Astrocyte (in vitro differentiated cells and primary cell): ENCODE measurements around the gene FGD5. TPM values are rescaled to one million over a fixed set of nuclear protein-coding genes. Genes with fewer than 3 reads are reported as not detected.

Experiments
- DNase-seq: peaks from one replicate; pipeline ENCODE4 v3.0.0-alpha.2; 2010; ENCODE audit warnings: low read depth
- FAIRE-seq: peaks from 2 replicates; lab custom pipeline; 2011; peaks lifted over from hg19 to GRCh38; lab: Jason Lieb, UNC
- H2AFZ ChIP-seq: 2 replicates; pipeline ENCODE4 v1.6.0; 2012; ENCODE audit warnings: low read depth, low read length, inconsistent platforms
- H3K27ac ChIP-seq: 2 replicates; pipeline ENCODE4 v1.5.1; 2011; ENCODE audit warnings: low read depth, low read length, inconsistent platforms
- H3K27me3 ChIP-seq: 2 replicates; pipeline ENCODE4 v1.6.0; 2011; ENCODE audit warnings: low read length, inconsistent platforms; ENCODE audit not compliant: insufficient read depth
- H3K36me3 ChIP-seq: 2 replicates; pipeline ENCODE4 v1.5.1; 2011; ENCODE audit warnings: low read length, inconsistent platforms; ENCODE audit not compliant: insufficient read depth
- H3K4me1 ChIP-seq: 2 replicates; pipeline ENCODE4 v1.5.1; 2011; ENCODE audit warnings: low read length, inconsistent platforms; ENCODE audit not compliant: insufficient read depth
- H3K4me2 ChIP-seq: 2 replicates; pipeline ENCODE4 v1.6.0; 2012; ENCODE audit warnings: low read length, inconsistent platforms
- H3K4me3 ChIP-seq: 2 replicates; pipeline ENCODE4 v1.5.1; 2011; ENCODE audit warnings: low read depth, mild to moderate bottlenecking, low read length, inconsistent platforms; ENCODE audit not compliant: insufficient read depth
- H3K79me2 ChIP-seq: 2 replicates; pipeline ENCODE4 v1.6.0; 2012; ENCODE audit warnings: mild to moderate bottlenecking, low read length, inconsistent platforms; ENCODE audit not compliant: insufficient read depth
- H3K9ac ChIP-seq: 2 replicates; pipeline ENCODE4 v1.6.0; 2012; ENCODE audit warnings: mild to moderate bottlenecking, low read length, inconsistent platforms
- H3K9me3 ChIP-seq: 2 replicates; pipeline ENCODE4 v1.5.1; 2012; ENCODE audit warnings: low read depth, mild to moderate bottlenecking, low read length, inconsistent platforms; ENCODE audit not compliant: insufficient read depth
- H4K20me1 ChIP-seq: 2 replicates; pipeline ENCODE4 v1.6.0; 2012; ENCODE audit warnings: low read length, inconsistent platforms; ENCODE audit not compliant: insufficient read depth
- H3K27ac Mint-ChIP-seq: one replicate; pipeline ENCODE4 v1.8.0; 2021; ENCODE audit warnings: mild to moderate bottlenecking, mixed read lengths; ENCODE audit not compliant: unreplicated experiment
- H3K27me3 Mint-ChIP-seq: one replicate; pipeline ENCODE4 v1.8.0; 2021; ENCODE audit warnings: low read depth, mixed read lengths; ENCODE audit not compliant: unreplicated experiment
- H3K36me3 Mint-ChIP-seq: one replicate; pipeline ENCODE4 v1.8.0; 2021; ENCODE audit warnings: low read depth, mixed read lengths; ENCODE audit not compliant: unreplicated experiment
- H3K4me1 Mint-ChIP-seq: one replicate; pipeline ENCODE4 v1.8.0; 2021; ENCODE audit warnings: low read depth, mixed read lengths; ENCODE audit not compliant: unreplicated experiment
- H3K4me3 Mint-ChIP-seq: one replicate; pipeline ENCODE4 v1.8.0; 2021; ENCODE audit warnings: mild to moderate bottlenecking, moderate library complexity, mixed read lengths; ENCODE audit not compliant: unreplicated experiment
- H3K9me3 Mint-ChIP-seq: one replicate; pipeline ENCODE4 v1.8.0; 2021; ENCODE audit warnings: mild to moderate bottlenecking, mixed read lengths; ENCODE audit not compliant: unreplicated experiment
- EZH2 ChIP-seq: IDR thresholded peaks from 2 replicates; pipeline ENCODE4 v1.6.1; 2012; ENCODE audit warnings: mild to moderate bottlenecking, low read length, inconsistent platforms; ENCODE audit not compliant: insufficient read depth
- total RNA-seq: library from RNA; stranded (reverse); gene quantifications from 2 replicates; pipeline ENCODE4 v1.2.1, GENCODE V29; 2021
- TF ChIP-seq, protein P1 (sequence below): IDR thresholded peaks from 2 replicates; pipeline ENCODE4 v1.5.1; 2011; ENCODE audit warnings: low read depth, mild to moderate bottlenecking, inconsistent platforms, low read length, moderate library complexity; ENCODE audit not compliant: insufficient read depth

Gene FGD5
- total RNA-seq, 1 donor from 2014 or later, result 2.0 TPM

DNA sequence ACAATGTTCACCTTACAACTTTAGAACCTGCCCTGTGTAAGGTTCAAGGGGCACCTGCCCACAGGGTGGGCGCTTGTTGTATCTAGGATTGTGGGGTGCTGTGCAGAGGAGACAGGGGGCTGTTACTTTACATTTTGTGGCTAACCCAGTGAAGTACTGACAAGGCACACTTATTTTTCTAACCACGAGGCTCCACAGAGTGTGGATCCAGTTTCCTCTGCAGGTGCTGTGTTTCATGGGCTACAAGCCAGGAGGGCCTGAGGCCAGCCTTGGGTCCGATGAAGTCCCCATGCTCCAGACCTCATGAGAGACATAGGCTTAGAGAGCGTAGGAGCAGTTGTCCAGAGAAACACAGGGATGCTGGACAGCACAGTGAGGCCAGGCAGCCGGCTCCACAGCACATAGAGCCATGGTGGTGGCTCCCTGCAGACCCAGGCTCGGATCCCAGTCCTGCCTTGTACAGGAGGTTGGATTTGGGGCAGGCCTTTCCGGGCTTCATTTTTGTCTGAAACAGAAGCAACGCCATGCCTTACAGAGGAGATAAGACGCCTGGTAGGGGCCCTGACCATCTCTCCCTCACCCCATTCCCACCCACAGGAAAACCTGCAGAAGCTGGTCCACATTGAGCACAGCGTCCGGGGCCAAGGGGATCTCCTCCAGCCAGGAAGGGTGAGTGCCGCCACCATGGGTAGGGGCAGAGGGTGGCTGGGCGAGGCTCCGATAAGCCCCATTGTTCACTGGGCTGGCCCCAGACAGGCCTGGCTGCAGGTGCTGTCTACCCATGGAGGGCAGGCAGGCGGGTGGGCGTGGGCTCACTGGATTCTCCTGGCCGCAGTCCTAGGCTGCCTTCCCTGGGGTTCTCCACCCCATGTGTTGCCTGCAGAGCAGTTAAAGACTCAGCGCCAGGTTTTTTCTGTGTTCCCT lies 88.5 kb downstream of the FGD5 start:
- Histone ChIP-seq H4K20me1 (no peaks in the 10 kb centered on the region), H3K4me3 (no peak overlapping the region), H3K36me3 (no peaks in the 10 kb centered on the region), H3K79me2 (no peaks in the 10 kb centered on the region), H3K4me2 (no peak overlapping the region), H3K27ac (no peak overlapping the region), H3K9me3 (peaks cover 2% of the 10 kb centered on the region), H3K9ac (no peak overlapping the region), H2AFZ (no peak overlapping the region), H3K27me3 (no peaks in the 10 kb centered on the region), H3K4me1 (no peaks in the 10 kb centered on the region)
- Mint-ChIP-seq H3K27me3 (peaks cover 9% of the 10 kb centered on the region), H3K4me1 (no peaks in the 10 kb centered on the region), H3K36me3 (peaks cover 7% of the 10 kb centered on the region), H3K9me3 (peaks cover 11% of the 10 kb centered on the region), H3K4me3 (no peak overlapping the region), H3K27ac (no peak overlapping the region)
- FAIRE-seq, result no peak
- no peak for TF ChIP-seq EZH2
- TF ChIP-seq, protein P1, sequence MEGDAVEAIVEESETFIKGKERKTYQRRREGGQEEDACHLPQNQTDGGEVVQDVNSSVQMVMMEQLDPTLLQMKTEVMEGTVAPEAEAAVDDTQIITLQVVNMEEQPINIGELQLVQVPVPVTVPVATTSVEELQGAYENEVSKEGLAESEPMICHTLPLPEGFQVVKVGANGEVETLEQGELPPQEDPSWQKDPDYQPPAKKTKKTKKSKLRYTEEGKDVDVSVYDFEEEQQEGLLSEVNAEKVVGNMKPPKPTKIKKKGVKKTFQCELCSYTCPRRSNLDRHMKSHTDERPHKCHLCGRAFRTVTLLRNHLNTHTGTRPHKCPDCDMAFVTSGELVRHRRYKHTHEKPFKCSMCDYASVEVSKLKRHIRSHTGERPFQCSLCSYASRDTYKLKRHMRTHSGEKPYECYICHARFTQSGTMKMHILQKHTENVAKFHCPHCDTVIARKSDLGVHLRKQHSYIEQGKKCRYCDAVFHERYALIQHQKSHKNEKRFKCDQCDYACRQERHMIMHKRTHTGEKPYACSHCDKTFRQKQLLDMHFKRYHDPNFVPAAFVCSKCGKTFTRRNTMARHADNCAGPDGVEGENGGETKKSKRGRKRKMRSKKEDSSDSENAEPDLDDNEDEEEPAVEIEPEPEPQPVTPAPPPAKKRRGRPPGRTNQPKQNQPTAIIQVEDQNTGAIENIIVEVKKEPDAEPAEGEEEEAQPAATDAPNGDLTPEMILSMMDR, result no peak
- no peak for DNase-seq

DNA sequence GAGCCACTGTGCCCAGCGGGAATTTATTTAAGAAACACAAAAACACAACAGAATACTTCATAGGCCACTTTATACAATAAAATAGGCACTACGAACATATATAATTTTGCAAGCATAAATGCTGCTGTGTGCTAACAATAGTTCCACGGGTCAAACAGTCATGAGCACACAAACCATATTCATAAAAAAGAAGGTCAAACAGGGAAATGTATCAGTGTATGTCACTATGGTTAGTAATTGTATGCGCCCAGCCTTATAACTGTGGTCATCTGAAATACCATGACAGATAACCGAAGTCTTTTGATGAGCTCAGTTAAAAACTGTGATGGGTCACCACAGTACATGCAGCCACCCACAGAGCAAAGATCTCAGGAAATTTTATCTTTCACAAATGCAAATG lies 90.5 kb downstream of the FGD5 start:
- Histone ChIP-seq H3K36me3 (no peaks in the 10 kb centered on the region), H3K4me3 (no peak overlapping the region), H3K9ac (no peak overlapping the region), H4K20me1 (no peaks in the 10 kb centered on the region), H3K27ac (no peak overlapping the region), H3K27me3 (no peaks in the 10 kb centered on the region), H3K79me2 (no peaks in the 10 kb centered on the region), H3K4me1 (no peaks in the 10 kb centered on the region), H3K4me2 (no peak overlapping the region), H2AFZ (no peak overlapping the region), H3K9me3 (peaks cover 2% of the 10 kb centered on the region)
- FAIRE-seq (no peak), DNase-seq (no peak)
- Mint-ChIP-seq H3K27me3 (peaks cover 18% of the 10 kb centered on the region), H3K4me1 (no peaks in the 10 kb centered on the region), H3K4me3 (no peak overlapping the region), H3K36me3 (peaks cover 7% of the 10 kb centered on the region), H3K9me3 (peaks cover 11% of the 10 kb centered on the region), H3K27ac (no peak overlapping the region)
- TF ChIP-seq, protein P1, result no peak
- no peak for TF ChIP-seq EZH2

DNA sequence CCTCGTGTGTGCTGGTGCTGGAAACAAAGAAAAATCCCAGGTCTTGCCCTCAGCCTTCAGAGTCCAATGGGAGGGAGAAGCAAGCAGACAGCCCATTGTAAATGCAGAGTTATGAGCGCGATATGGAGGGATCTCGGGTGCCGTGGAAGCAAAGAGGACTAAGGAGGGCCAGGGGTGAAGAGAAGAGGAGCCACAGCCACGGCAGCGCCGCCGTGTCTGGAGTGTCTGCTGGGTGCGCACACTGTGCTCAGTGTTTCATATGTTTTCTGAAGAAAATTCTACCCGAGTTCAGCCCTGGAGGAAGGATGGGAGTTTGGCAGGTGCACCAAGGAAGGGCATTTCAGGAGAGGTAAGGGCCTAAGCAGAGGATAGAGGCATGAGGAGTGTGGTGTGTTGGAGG lies 92.9 kb downstream of the FGD5 start:
- Histone ChIP-seq H3K79me2 (no peaks in the 10 kb centered on the region), H3K36me3 (no peaks in the 10 kb centered on the region), H3K27ac (no peak overlapping the region), H3K4me2 (no peak overlapping the region), H3K27me3 (peaks cover 9% of the 10 kb centered on the region), H3K4me1 (no peaks in the 10 kb centered on the region), H3K4me3 (no peak overlapping the region), H3K9me3 (no peaks in the 10 kb centered on the region), H4K20me1 (no peaks in the 10 kb centered on the region), H2AFZ (no peak overlapping the region), H3K9ac (no peak overlapping the region)
- Mint-ChIP-seq H3K27ac (no peak overlapping the region), H3K4me3 (no peak overlapping the region), H3K36me3 (peaks cover 2% of the 10 kb centered on the region), H3K9me3 (no peaks in the 10 kb centered on the region), H3K4me1 (peaks cover 3% of the 10 kb centered on the region), H3K27me3 (peaks cover 28% of the 10 kb centered on the region)
- TF ChIP-seq EZH2, result no peak
- TF ChIP-seq, protein P1, result no peak
- DNase-seq, result no peak
- no peak for FAIRE-seq
